ENCODE data around the gene DDX39A.

The DDX39A gene

DNA sequence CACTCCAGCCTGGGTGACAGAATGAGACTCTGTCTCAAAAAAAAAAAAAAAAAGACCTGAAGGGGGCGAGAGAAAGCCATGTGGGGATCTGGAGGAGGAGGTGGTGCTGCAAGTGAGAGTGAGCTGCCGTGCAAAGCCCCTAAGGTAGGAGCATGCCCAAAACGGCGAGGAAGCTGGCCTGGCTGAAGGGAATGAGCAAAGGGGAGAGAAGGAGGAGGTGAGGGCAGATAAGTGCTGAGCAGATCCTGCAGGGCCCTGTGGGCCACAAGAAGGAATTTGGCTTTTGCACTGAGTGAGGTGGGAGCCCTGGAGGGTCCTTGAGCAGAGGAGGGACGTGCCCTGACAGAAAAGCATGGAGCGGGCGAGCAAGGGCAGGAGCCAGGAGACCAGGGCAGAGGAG lies 57.3 kb downstream of the DDX39A start:
- TF ChIP-seq, protein P1, sequence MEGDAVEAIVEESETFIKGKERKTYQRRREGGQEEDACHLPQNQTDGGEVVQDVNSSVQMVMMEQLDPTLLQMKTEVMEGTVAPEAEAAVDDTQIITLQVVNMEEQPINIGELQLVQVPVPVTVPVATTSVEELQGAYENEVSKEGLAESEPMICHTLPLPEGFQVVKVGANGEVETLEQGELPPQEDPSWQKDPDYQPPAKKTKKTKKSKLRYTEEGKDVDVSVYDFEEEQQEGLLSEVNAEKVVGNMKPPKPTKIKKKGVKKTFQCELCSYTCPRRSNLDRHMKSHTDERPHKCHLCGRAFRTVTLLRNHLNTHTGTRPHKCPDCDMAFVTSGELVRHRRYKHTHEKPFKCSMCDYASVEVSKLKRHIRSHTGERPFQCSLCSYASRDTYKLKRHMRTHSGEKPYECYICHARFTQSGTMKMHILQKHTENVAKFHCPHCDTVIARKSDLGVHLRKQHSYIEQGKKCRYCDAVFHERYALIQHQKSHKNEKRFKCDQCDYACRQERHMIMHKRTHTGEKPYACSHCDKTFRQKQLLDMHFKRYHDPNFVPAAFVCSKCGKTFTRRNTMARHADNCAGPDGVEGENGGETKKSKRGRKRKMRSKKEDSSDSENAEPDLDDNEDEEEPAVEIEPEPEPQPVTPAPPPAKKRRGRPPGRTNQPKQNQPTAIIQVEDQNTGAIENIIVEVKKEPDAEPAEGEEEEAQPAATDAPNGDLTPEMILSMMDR (conservative IDR thresholded peaks at IDR 0.05; ENCODE audit: low read depth, low read length): no peak
- no peaks in the 10 kb centered on the region for H3K79me2 ChIP-seq (ENCODE audit: insufficient read depth, low read depth)
- H3K36me3 ChIP-seq (ENCODE audit: insufficient read depth): no peaks in the 10 kb centered on the region
- no peak overlapping the region for H2AFZ ChIP-seq (ENCODE audit: low read depth)
- H3K4me2 ChIP-seq: no peak overlapping the region
- no peaks in the 10 kb centered on the region for H4K20me1 ChIP-seq (ENCODE audit: insufficient read depth)
- H3K27ac ChIP-seq: no peak overlapping the region
- H3K9ac ChIP-seq: no peak overlapping the region
- peaks cover 8% of the 10 kb centered on the region; the same call in 1 of the 2 replicates for H3K27me3 ChIP-seq (ENCODE audit: insufficient read depth, low read depth)
- H3K4me1 ChIP-seq (ENCODE audit: low read depth, poor library complexity, severe bottlenecking): peaks cover 11% of the 10 kb centered on the region
- H3K4me3 ChIP-seq (IDR thresholded peaks at IDR 0.05; ENCODE audit: insufficient read depth, low read depth, low read length): no peak overlapping the region
